B cell (primary cell): Measurements from ENCODE around the gene ST8SIA5. TPM values are rescaled to one million over a fixed set of nuclear protein-coding genes. Genes with fewer than 3 reads are reported as not detected.

Experiments used
- ATAC-seq: fragments of 200-7000 bp; cut with Tn5 transposase; one replicate; pipeline ENCODE4 v1.10.0; 2021; ENCODE audit warnings: low read depth, mild to moderate bottlenecking, moderate number of reproducible peaks, moderate library complexity
- CTCF ChIA-PET: fragments of 350-600 bp; sonication (Branson Sonifier 250); formaldehyde crosslinking; loops from one replicate; lab custom pipeline; 2021; ENCODE audit warnings: antibody characterized with exemption, inconsistent platforms; lab: Charles Lee
- POLR2A ChIA-PET: fragments of 350-600 bp; sonication (Branson Sonifier 250); formaldehyde crosslinking; loops from one replicate; lab custom pipeline; 2021; ENCODE audit warnings: antibody characterized with exemption; lab: Charles Lee
- DNase-seq: peaks from one replicate; pipeline ENCODE4 v3.0.0; 2013
- H2AFZ ChIP-seq: 2 replicates; pipeline ENCODE4 v1.6.1; 2012; ENCODE audit warnings: mild to moderate bottlenecking, low read depth, low read length; ENCODE audit not compliant: insufficient read depth, poor library complexity, severe bottlenecking
- H3K27ac ChIP-seq, 2 donors: 1 replicate in 1 of 2; 2 replicates in 1 of 2; pipeline ENCODE4 v1.5.1; 2012 to 2013; ENCODE audit warnings: low read length in 2 of 2, mild to moderate bottlenecking in 2 of 2, moderate library complexity in 1 of 2
- H3K27me3 ChIP-seq, 4 experiments: fragments of 200-600 bp in 1 of 4; sonication (generic) in 1 of 4; replicated peaks in 1 of 4; 1 replicate in 2 of 4; 2 replicates in 2 of 4; pipeline versions ENCODE4 v1.6.1 to v1.7.0; 2013 to 2016; ENCODE audit warnings: low read length in 3 of 4, mild to moderate bottlenecking in 2 of 4, mixed read lengths in 1 of 4, moderate library complexity in 1 of 4; ENCODE audit not compliant: insufficient read depth in 4 of 4, control insufficient read depth in 3 of 4; ENCODE audit errors: control extremely low read depth in 1 of 4
- H3K36me3 ChIP-seq, 2 experiments: replicated peaks in 1 of 2; 1 replicate in 1 of 2; 2 replicates in 1 of 2; pipeline versions ENCODE4 v1.6.1 to v1.7.1; 2013; ENCODE audit warnings: low read length in 1 of 2; ENCODE audit not compliant: insufficient read depth in 2 of 2, control insufficient read depth in 1 of 2; ENCODE audit errors: control extremely low read depth in 1 of 2, extremely low read depth in 1 of 2
- H3K4me1 ChIP-seq, 2 donors: fragments of 200-600 bp in 1 of 2; sonication (generic) in 1 of 2; 1 replicate in 1 of 2; 2 replicates in 1 of 2; pipeline versions ENCODE4 v1.5.1 to v1.6.1; 2013 to 2017; ENCODE audit warnings: low read length in 2 of 2; ENCODE audit not compliant: control insufficient read depth in 2 of 2, insufficient read depth in 2 of 2
- H3K4me2 ChIP-seq: replicated peaks from 2 replicates; pipeline ENCODE3; 2012; ENCODE audit warnings: mild to moderate bottlenecking, low read depth, low read length; ENCODE audit not compliant: poor library complexity, severe bottlenecking
- H3K4me3 ChIP-seq, 5 experiments: fragments of 200-600 bp in 1 of 5; sonication (generic) in 1 of 5; 1 replicate in 3 of 5; 2 replicates in 2 of 5; pipeline versions ENCODE4 v1.5.1 to v1.7.0; 2011 to 2016; ENCODE audit warnings: low read length in 4 of 5, mild to moderate bottlenecking in 4 of 5, low read depth in 2 of 5, control low read depth in 1 of 5, moderate library complexity in 1 of 5; ENCODE audit not compliant: insufficient read depth in 1 of 5; ENCODE audit errors: control extremely low read depth in 1 of 5, extremely low read depth in 1 of 5
- H3K79me2 ChIP-seq: fragments of 200-600 bp; sonication (generic); one replicate; pipeline ENCODE4 v1.6.0; 2016; ENCODE audit warnings: low read length; ENCODE audit not compliant: control insufficient read depth, insufficient read depth
- H3K9ac ChIP-seq: fragments of 200-600 bp; sonication (generic); 2 replicates; pipeline ENCODE4 v1.6.1; 2017; ENCODE audit warnings: mild to moderate bottlenecking, low read length, moderate library complexity
- H3K9me3 ChIP-seq, 3 donors: one replicate each; pipeline versions ENCODE4 v1.6.1 to v1.7.1; 2013; ENCODE audit warnings: low read length in 2 of 3; ENCODE audit not compliant: control insufficient read depth in 2 of 3, insufficient read depth in 1 of 3; ENCODE audit errors: control extremely low read depth in 1 of 3
- H4K20me1 ChIP-seq: 2 replicates; pipeline ENCODE4 v1.6.0; 2012; ENCODE audit warnings: mild to moderate bottlenecking, low read length; ENCODE audit not compliant: insufficient read depth, control insufficient read depth, poor library complexity, severe bottlenecking
- H3K27ac Mint-ChIP-seq: one replicate; pipeline ENCODE4 v1.8.0; 2021; ENCODE audit warnings: mixed read lengths
- H3K27me3 Mint-ChIP-seq: one replicate; pipeline ENCODE4 v1.8.0; 2021; ENCODE audit warnings: mixed read lengths
- H3K4me1 Mint-ChIP-seq: one replicate; pipeline ENCODE4 v1.8.0; 2021; ENCODE audit warnings: mixed read lengths
- H3K4me3 Mint-ChIP-seq: one replicate; pipeline ENCODE4 v1.8.0; 2021; ENCODE audit warnings: mixed read lengths
- H3K9me3 Mint-ChIP-seq: one replicate; pipeline ENCODE4 v1.8.0; 2022; ENCODE audit warnings: mixed read lengths; ENCODE audit not compliant: insufficient read depth
- CTCF ChIP-seq: fragments of 200-600 bp; IDR thresholded peaks from one replicate; pipeline ENCODE4 v1.8.0; 2022; ENCODE audit warnings: antibody characterized with exemption, mild to moderate bottlenecking
- EZH2 ChIP-seq: IDR thresholded peaks from 2 replicates; pipeline ENCODE4 v1.6.1; 2012; ENCODE audit warnings: borderline replicate concordance, low read depth, mild to moderate bottlenecking, moderate library complexity, low read length; ENCODE audit not compliant: insufficient read depth, poor library complexity, severe bottlenecking
- WGBS: methylation state at CpG from one replicate; pipeline ENCODE4 v1.1.5; 2013; ENCODE audit warnings: missing lambda C conversion rate; ENCODE audit not compliant: insufficient coverage; 5-methylcytosine and 5-hydroxymethylcytosine counted together
- intact Hi-C: fragments of 100-400 bp; cut with micrococcal nuclease; formaldehyde crosslinking; loops from one replicate; pipeline ENCODE4 v1.10.0; 2022
- polyA plus RNA-seq: library from polyadenylated mRNA; depleted of rRNA; stranded (reverse); fragments of >200 nt; gene quantifications from 2 replicates; pipeline ENCODE4 v1.2.3, GENCODE V29; 2012
- total RNA-seq, 2 donors: library from RNA; stranded (reverse); fragments of 120-200 nt in 1 of 2; gene quantifications; 1 replicate in 1 of 2; 2 replicates in 1 of 2; pipeline versions ENCODE4 v1.2.3 to v1.2.4, GENCODE V29; 2013 to 2022

Gene ST8SIA5
- total and polyA plus RNA-seq, 2 donors (not counting 1 experiment from before 2014, with no cell fraction given) = not detected

GRCh38 chr18:46660957-46661749 lies 95.7 kb downstream of the ST8SIA5 start:
- ChIA-PET CTCF (interaction anchor here (1.2 to 6.4 kb wide), 5 partner anchors 8 to 512 kb away, joined by 3 to 228 read pairs (median 5); partner anchors contain the start of genes KATNAL2 and PIAS2), POLR2A (no interaction called here)
- Histone ChIP-seq H3K9ac (no peak overlapping the region), H3K9me3 (no peaks in the 10 kb centered on the region), H3K4me2 (no peak overlapping the region), H3K4me3 (no peak overlapping the region), H3K36me3 (no peaks in the 10 kb centered on the region), H3K27me3 (peaks cover 0 to 16% (median 0%) of the 10 kb centered on the region in 4 experiments), H3K4me1 (no peaks in the 10 kb centered on the region), H3K27ac (no peak overlapping the region), H4K20me1 (no peaks in the 10 kb centered on the region), H2AFZ (no peak overlapping the region), H3K79me2 (no peaks in the 10 kb centered on the region)
- no peak for ATAC-seq
- WGBS = 81% methylated on average over 8 of the region's 9 CpGs
- Mint-ChIP-seq H3K27ac (no peak overlapping the region), H3K4me1 (no peaks in the 10 kb centered on the region), H3K27me3 (peaks cover 19% of the 10 kb centered on the region), H3K4me3 (no peak overlapping the region), H3K9me3 (no peaks in the 10 kb centered on the region)
- TF ChIP-seq CTCF (no peak), EZH2 (no peak)
- DNase-seq = no peak
- intact Hi-C loops = no loop called here

- no peak for ATAC-seq
Measured at GRCh38 chr18:46659484-46659883, 97.4 kb downstream of the ST8SIA5 start.

More at GRCh38 chr18:46659484-46659883, 97.4 kb downstream of the ST8SIA5 start:
- Histone ChIP-seq H4K20me1 (no peaks in the 10 kb centered on the region), H3K4me3 (no peak overlapping the region), H3K9me3 (no peaks in the 10 kb centered on the region), H3K4me2 (no peak overlapping the region), H3K4me1 (no peaks in the 10 kb centered on the region), H3K27me3 (peaks cover 0 to 16% (median 0%) of the 10 kb centered on the region in 4 experiments), H3K79me2 (no peaks in the 10 kb centered on the region), H3K9ac (no peak overlapping the region), H2AFZ (no peak overlapping the region), H3K36me3 (no peaks in the 10 kb centered on the region), H3K27ac (no peak overlapping the region)
- Mint-ChIP-seq H3K4me1 (no peaks in the 10 kb centered on the region), H3K9me3 (no peaks in the 10 kb centered on the region), H3K27me3 (peaks cover 14% of the 10 kb centered on the region), H3K27ac (no peak overlapping the region), H3K4me3 (no peak overlapping the region)
- no peak for DNase-seq
- no CpG with 5 or more reads among the region's 3 CpGs for WGBS
- no peak for TF ChIP-seq CTCF
- TF ChIP-seq EZH2 = no peak
- POLR2A ChIA-PET = no interaction called here
- CTCF ChIA-PET = interaction anchor here (3.6 to 6.4 kb wide), 2 partner anchors 487 to 510 kb away, joined by 46 to 228 read pairs; a partner anchor contains a TSS
- intact Hi-C loops = loop anchor here (2.0 kb wide), 1 partner anchor 449 kb away; no protein-coding TSS in a partner anchor
